Endothelial cell (in vitro differentiated cells): Measurements from ENCODE around the gene SRRM3. TPM values are rescaled to one million over a fixed set of nuclear protein-coding genes. Genes with fewer than 3 reads are reported as not detected.
A peak's percentile ranks its signal among the peaks of the same experiment; 100 is the strongest.
"Not testable (repeated sequence)": the region's sequence is repeated elsewhere in the genome, so short reads cannot be mapped to it uniquely, and the experiment has no call there.

ENCODE experiments used
- DNase-seq: peaks from one replicate; pipeline ENCODE4 v3.0.0; 2021; ENCODE audit warnings: low spot score
- H3K27ac Mint-ChIP-seq: one replicate; pipeline ENCODE4 v1.8.0; 2021; ENCODE audit warnings: mixed read lengths, inconsistent platforms; ENCODE audit not compliant: unreplicated experiment
- H3K27me3 Mint-ChIP-seq: one replicate; pipeline ENCODE4 v1.8.0; 2021; ENCODE audit warnings: mild to moderate bottlenecking, moderate library complexity, mixed read lengths, inconsistent platforms; ENCODE audit not compliant: unreplicated experiment
- H3K36me3 Mint-ChIP-seq: one replicate; pipeline ENCODE4 v1.8.0; 2021; ENCODE audit warnings: mild to moderate bottlenecking, low read depth, mixed read lengths, inconsistent platforms; ENCODE audit not compliant: unreplicated experiment
- H3K4me1 Mint-ChIP-seq: one replicate; pipeline ENCODE4 v1.8.0; 2021; ENCODE audit warnings: mild to moderate bottlenecking, mixed read lengths, inconsistent platforms; ENCODE audit not compliant: unreplicated experiment
- H3K4me3 Mint-ChIP-seq: one replicate; pipeline ENCODE4 v1.8.0; 2021; ENCODE audit warnings: mild to moderate bottlenecking, mixed read lengths, inconsistent platforms; ENCODE audit not compliant: unreplicated experiment
- H3K9me3 Mint-ChIP-seq: one replicate; pipeline ENCODE4 v1.8.0; 2021; ENCODE audit warnings: mixed read lengths, inconsistent platforms; ENCODE audit not compliant: unreplicated experiment
- long read RNA-seq: library from polyadenylated mRNA; unstranded; transcript quantifications from one replicate; pipeline ENCODE4 v2.0.0, GENCODE V29; 2020; ENCODE audit not compliant: unreplicated experiment
- total RNA-seq: library from RNA; stranded (reverse); fragmentation: NEBNext Ultra II Directional; extraction: Animal tissue kit (Norgen Biotek cat#: 25700); gene quantifications from one replicate; pipeline ENCODE4 v1.2.1, GENCODE V29; 2021; ENCODE audit not compliant: unreplicated experiment
- TF ChIP-seq, protein P1 (sequence below): fragments of 200-600 bp; sonication (generic); IDR thresholded peaks from one replicate; pipeline ENCODE4 v1.5.0; 2021; ENCODE audit warnings: antibody characterized with exemption; ENCODE audit not compliant: unreplicated experiment

SRRM3 gene, protein sequence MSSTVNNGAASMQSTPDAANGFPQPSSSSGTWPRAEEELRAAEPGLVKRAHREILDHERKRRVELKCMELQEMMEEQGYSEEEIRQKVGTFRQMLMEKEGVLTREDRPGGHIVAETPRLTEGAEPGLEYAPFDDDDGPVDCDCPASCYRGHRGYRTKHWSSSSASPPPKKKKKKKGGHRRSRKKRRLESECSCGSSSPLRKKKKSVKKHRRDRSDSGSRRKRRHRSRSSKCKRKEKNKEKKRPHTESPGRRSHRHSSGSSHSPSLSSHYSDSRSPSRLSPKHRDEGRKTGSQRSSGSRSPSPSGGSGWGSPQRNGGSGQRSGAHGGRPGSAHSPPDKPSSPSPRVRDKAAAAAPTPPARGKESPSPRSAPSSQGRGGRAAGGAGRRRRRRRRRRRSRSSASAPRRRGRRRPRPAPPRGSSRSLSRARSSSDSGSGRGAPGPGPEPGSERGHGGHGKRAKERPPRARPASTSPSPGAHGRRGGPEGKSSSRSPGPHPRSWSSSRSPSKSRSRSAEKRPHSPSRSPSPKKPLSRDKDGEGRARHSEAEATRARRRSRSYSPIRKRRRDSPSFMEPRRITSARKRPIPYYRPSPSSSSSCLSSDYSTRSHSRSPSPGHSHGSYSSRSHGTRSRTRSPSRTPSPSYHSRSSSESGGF
- total RNA-seq = 27.1 TPM
- long read RNA-seq, transcript SRRM3-205 (4 exons, 2,150 nt) = major isoform, 9 of 26 reads
- long read RNA-seq, partial matches to known transcripts = 4 of 26 reads
- long read RNA-seq, other reads (novel, unspliced or antisense) = 13 of 26 reads

DNA sequence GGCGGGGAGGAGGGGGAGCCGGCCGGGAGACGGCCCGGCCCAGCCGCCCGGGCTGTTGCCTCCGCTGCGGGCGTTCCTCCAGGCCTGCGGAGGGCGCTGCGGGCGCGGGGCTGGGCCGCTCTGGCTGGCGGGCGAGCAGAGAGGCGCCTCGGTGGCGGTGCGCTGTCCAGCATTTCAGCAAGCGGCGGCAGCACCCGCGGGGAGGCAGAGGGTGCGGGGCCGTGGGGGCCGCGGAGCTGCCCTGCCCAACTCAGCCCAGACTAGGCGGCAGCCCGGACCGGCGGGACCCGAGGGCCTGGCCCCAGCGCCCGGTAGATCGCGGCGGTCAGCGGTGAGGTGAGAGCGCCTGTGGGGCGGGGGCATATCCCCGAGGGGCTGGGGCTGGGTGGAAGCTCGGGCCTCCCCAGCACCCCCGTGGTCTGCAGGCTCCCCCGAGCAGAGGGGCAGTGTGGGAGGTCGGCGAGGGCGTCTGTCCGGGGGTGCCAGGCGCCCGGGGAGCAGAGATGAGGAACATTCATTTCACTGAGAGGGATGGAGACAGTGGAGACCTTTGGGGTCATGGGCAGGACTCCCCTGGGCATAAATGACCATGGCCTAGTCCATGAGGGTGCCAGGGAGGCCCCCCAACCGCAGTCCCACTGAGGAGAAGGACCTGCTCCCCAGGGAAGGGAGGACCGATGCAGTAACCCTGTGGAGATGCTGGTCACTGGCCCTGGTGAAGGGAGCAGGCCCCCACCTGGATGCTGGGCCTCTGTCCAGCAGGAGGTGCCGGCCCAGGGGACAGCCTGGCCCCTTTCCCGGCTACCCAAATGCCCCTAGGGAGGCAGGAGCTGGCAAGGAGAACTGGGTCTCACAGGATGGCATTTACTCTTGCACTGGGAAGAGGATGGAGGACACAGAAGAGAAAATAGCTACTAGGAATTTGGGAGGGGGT lies at the start of gene SRRM3:
SRRM3 (plus strand) TSS at position 165 of the 934 bp plus-strand sequence. CDS start 33,171 bp downstream, outside the sequence.
- no peaks in the 10 kb centered on the region for H3K4me1 Mint-ChIP-seq
- no peak within 1 kb of the TSS for H3K4me3 Mint-ChIP-seq
- no peaks in the 10 kb centered on the region for H3K27me3 Mint-ChIP-seq
- no peak within 1 kb of the TSS for H3K27ac Mint-ChIP-seq
- DNase-seq = peak; percentile 97
- TF ChIP-seq, protein P1, sequence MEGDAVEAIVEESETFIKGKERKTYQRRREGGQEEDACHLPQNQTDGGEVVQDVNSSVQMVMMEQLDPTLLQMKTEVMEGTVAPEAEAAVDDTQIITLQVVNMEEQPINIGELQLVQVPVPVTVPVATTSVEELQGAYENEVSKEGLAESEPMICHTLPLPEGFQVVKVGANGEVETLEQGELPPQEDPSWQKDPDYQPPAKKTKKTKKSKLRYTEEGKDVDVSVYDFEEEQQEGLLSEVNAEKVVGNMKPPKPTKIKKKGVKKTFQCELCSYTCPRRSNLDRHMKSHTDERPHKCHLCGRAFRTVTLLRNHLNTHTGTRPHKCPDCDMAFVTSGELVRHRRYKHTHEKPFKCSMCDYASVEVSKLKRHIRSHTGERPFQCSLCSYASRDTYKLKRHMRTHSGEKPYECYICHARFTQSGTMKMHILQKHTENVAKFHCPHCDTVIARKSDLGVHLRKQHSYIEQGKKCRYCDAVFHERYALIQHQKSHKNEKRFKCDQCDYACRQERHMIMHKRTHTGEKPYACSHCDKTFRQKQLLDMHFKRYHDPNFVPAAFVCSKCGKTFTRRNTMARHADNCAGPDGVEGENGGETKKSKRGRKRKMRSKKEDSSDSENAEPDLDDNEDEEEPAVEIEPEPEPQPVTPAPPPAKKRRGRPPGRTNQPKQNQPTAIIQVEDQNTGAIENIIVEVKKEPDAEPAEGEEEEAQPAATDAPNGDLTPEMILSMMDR = peak; percentile 47
- H3K9me3 Mint-ChIP-seq = no peaks in the 10 kb centered on the region
- H3K36me3 Mint-ChIP-seq = no peaks in the 10 kb centered on the region

DNA sequence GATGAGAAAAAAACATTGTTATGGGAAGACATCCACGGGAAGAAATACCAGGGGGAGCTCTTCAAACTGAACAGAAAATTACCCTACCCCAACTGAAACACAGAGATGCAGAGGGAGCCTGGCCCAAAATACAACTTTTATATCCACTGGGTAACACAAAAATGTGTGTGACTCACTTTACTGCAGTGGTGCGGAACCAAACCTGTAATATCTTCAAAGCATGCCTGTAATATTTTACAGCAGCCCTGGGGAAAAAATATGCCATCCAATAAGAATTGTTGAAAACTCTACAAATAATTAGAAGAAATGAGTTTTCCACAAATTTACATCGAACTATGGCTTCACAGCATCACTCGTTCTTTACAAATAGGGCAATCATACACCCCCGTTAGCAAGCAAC lies 49.8 kb upstream of the SRRM3 start:
- Mint-ChIP-seq H3K4me1 (no peaks in the 10 kb centered on the region), H3K27ac (no peak overlapping the region), H3K27me3 (peaks cover 2% of the 10 kb centered on the region), H3K36me3 (no peaks in the 10 kb centered on the region), H3K4me3 (no peak overlapping the region), H3K9me3 (no peaks in the 10 kb centered on the region)
- TF ChIP-seq, protein P1 = no peak
- no peak for DNase-seq

DNA sequence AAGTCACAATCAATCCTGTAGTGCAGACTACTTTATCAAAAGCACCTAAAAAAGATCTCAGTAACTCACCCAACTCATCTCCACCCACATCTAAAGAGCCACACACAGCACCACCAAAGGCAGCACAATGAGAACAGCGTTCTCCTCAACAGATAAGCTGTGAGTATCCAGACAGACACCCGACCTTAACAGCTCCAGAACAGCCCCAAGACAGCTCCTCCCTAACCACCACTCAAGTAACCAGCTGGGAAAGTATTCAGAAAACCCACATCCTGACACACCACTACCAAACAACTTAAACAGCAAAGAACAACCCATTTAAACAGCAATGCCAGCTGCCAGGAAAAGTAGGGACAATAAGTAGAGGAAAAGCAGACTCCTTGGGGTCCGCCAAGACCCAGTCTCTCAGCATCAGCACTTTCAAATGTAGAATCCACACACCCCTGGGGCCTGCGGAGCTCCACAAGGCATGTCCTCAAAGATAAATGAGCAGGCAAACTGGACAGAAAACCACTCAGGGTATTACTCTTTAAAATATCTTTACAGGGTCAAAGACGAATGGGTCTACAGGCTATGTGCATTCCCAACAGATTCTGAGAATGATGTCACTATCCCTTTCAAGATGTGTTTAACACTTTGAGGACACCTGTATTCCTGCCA lies 48.0 kb upstream of the SRRM3 start:
- not testable (repeated sequence) for H3K27ac Mint-ChIP-seq, H3K36me3 Mint-ChIP-seq

DNA sequence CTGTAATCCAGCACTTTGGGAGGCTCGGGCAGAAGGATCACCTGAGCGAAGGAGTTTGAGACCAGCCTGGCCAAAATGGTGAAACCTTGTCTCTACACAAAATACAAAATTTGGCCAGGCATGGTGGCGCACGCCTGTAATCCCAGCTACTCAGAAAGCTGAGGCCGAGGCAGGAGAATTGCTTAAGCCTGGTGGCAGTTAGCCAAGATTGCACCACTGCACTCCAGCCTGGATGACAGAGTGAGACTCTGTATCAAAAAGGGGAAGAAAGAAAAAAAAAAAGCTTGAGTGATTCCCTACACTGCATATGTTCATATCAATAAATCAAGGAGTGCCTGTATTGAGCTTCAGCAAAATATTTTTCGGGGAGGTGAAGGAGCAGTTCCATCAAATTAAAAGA lies 45.8 kb upstream of the SRRM3 start:
- Mint-ChIP-seq H3K9me3 (no peaks in the 10 kb centered on the region), H3K27ac (no peak overlapping the region), H3K4me3 (no peak overlapping the region), H3K27me3 (peaks cover under 1% of the 10 kb centered on the region), H3K36me3 (no peaks in the 10 kb centered on the region), H3K4me1 (no peaks in the 10 kb centered on the region)
- no peak for DNase-seq
- TF ChIP-seq, protein P1 = no peak

More for the DNA sequence above, 48.0 kb upstream of the SRRM3 start:
- DNase-seq, H3K27me3 Mint-ChIP-seq, H3K9me3 Mint-ChIP-seq, H3K4me1 Mint-ChIP-seq, H3K4me3 Mint-ChIP-seq: not testable (repeated sequence)

DNA sequence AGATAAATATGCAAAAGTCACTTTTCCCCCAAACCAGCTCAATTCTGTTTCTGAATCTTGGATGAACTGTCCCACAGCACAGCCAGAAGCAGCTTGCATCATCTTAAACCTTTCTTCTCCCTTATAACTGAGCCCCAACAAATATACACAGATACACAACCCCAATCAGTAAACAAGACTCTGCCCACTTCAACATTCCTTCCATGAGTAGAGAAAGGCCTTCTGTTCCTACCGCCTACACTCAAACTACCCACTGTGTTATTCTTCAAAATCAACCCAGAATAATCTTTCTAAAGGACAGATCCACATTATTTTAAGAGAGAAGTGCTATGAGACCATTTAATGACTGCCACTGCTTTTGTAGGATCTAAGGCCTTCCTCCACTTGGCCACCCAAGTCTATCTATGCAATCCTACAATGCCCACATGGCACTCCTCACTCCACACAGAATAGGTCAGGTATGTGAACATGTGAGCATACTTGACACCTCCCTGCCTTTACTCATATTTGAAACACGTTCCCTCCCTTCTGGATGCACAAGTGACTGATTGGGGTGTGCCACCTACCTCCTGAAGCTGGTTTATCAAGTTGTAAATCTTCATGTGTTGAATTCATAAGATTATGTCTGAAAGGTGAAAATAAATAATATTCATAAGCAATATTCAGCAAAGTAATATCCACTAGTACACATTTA lies 44.6 kb upstream of the SRRM3 start:
- H3K36me3 Mint-ChIP-seq, H3K4me3 Mint-ChIP-seq, DNase-seq, H3K27me3 Mint-ChIP-seq, H3K9me3 Mint-ChIP-seq, H3K4me1 Mint-ChIP-seq, H3K27ac Mint-ChIP-seq: not testable (repeated sequence)

DNA sequence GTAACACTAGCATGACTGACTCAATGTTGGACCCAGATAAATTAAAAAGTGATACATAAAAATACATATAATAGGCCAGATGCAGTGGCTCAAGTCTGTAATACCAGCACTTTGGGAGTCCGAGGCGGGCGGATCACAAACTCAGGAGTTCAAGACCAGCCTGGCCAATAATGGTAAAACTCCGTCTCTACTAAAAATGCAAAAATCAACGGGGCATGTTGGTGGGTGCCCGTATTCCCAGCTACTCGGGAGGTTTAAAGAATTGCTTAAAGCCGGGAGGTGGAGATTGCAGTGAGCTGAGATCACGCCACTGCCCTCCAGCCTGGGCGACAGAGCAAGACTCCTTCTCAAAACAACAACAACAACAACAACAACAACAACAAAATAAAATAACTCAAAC lies 43.3 kb upstream of the SRRM3 start:
- not testable (repeated sequence) for H3K27ac Mint-ChIP-seq, DNase-seq, H3K4me1 Mint-ChIP-seq, H3K36me3 Mint-ChIP-seq, H3K4me3 Mint-ChIP-seq, H3K9me3 Mint-ChIP-seq, H3K27me3 Mint-ChIP-seq

DNA sequence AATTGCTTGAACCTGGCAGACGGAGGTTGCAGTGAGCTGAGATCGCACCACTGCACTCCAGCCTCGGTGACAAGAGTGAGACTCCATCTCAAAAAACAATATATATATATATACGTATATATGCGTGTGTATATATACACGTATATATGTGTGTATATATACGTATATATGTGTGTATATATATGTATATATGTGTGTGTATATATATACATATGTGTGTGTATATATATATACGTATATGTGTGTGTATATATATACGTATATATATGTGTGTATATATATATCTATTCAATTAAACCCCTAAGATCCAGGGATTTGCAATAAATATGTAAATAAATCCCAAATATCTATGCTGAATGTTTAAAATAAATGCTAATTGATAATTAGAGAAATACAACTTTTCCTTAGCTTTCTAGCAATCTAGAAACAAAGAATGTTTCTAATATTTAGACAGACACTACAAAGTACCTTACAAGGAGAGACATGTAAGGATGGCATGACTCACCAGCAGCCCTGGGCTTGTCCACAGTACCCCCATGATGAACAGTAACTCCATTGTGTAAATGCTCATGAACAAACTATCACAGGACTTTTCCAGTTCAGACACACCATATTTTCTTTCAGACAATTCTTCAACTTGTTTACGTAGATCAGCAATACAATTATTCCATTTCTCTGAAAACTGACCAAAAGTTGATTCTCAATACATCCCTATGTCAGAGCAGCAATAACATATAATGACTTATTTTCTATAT lies 39.1 kb upstream of the SRRM3 start:
- DNase-seq, H3K9me3 Mint-ChIP-seq, H3K27me3 Mint-ChIP-seq, H3K36me3 Mint-ChIP-seq, H3K4me1 Mint-ChIP-seq, H3K4me3 Mint-ChIP-seq, H3K27ac Mint-ChIP-seq: not testable (repeated sequence)
